Measurements from ENCODE around the gene LZTFL1.

- TF ChIP-seq CTCF (IDR thresholded peaks at IDR 0.05; ENCODE audit: low read depth, low read length, poor library complexity, severe bottlenecking) (no peak), EZH2phosphoT487 (IDR thresholded peaks at IDR 0.05; ENCODE audit: borderline replicate concordance, low read length) (no peak)
Measured at GRCh38 chr3:45830121-45830520, 11.8 kb downstream of the LZTFL1 start.

All from DOHH2 (cell line).